Activated naive CD4-positive, alpha-beta T cell treated with Interleukin-2 at 50 U/mL for 16 hours (primary cell): ENCODE data around the gene NDST4.

Experiments
- DNase-seq: peaks from one replicate; pipeline ENCODE4 v3.0.0-alpha.2; 2020

Gene NDST4

GRCh38 chr4:115113506-115114106 is at the start of gene NDST4:
Gene NDST4, minus strand, starts transcription at chr4:115113620. Its CDS starts 36,584 bp downstream, at chr4:115077036.
- no peak for DNase-seq

- no peak for DNase-seq
Measured at GRCh38 chr4:115159141-115159540, 45.7 kb upstream of the NDST4 start.

GRCh38 chr4:115158296-115158695 is 44.9 kb upstream of the NDST4 start:
- DNase-seq = no peak

GRCh38 chr4:115154826-115155225 is 41.4 kb upstream of the NDST4 start:
- no peak for DNase-seq

- DNase-seq = no peak
Measured at GRCh38 chr4:115152965-115153364, 39.5 kb upstream of the NDST4 start.

- DNase-seq = no peak
Measured at GRCh38 chr4:115152081-115152480, 38.7 kb upstream of the NDST4 start.

- no peak for DNase-seq
Measured at GRCh38 chr4:115149106-115149505, 35.7 kb upstream of the NDST4 start.

- DNase-seq = no peak
Measured at GRCh38 chr4:115145393-115146160, 32.2 kb upstream of the NDST4 start.

- DNase-seq = no peak
Measured at GRCh38 chr4:115128037-115128436, 14.6 kb upstream of the NDST4 start.

- no peak for DNase-seq
Measured at GRCh38 chr4:115126491-115126890, 13.1 kb upstream of the NDST4 start.

GRCh38 chr4:115121351-115122043 is 8.1 kb upstream of the NDST4 start:
- no peak for DNase-seq

- no peak for DNase-seq
Measured at GRCh38 chr4:115119804-115120352, 6.5 kb upstream of the NDST4 start.

GRCh38 chr4:115117651-115118050 is 4.2 kb upstream of the NDST4 start:
- no peak for DNase-seq

- DNase-seq = no peak
Measured at GRCh38 chr4:115110191-115111181, 2.9 kb downstream of the NDST4 start.

GRCh38 chr4:115108850-115109249 is 4.6 kb downstream of the NDST4 start:
- DNase-seq = no peak

- no peak for DNase-seq
Measured at GRCh38 chr4:115107411-115107810, 6.0 kb downstream of the NDST4 start.

GRCh38 chr4:115101675-115102074 is 11.7 kb downstream of the NDST4 start:
- DNase-seq = no peak

- DNase-seq = no peak
Measured at GRCh38 chr4:115090483-115091075, 22.8 kb downstream of the NDST4 start.

- no peak for DNase-seq
Measured at GRCh38 chr4:115082633-115083032, 30.8 kb downstream of the NDST4 start.

GRCh38 chr4:115076691-115077090 is 36.7 kb downstream of the NDST4 start:
- no peak for DNase-seq

- DNase-seq = no peak
Measured at GRCh38 chr4:115058533-115058932, 54.9 kb downstream of the NDST4 start.

GRCh38 chr4:115054836-115055235 is 58.6 kb downstream of the NDST4 start:
- DNase-seq = no peak
